ENCODE results near the gene ECT2. TPM values are rescaled to one million over a fixed set of nuclear protein-coding genes. Genes with fewer than 3 reads are reported as not detected.
"Not testable (repeated sequence)": the region's sequence is repeated elsewhere in the genome, so short reads cannot be mapped to it uniquely, and the experiment has no call there.

ECT2 gene
- polyA plus RNA-seq, 12 donors: 11.3 to 25.2 (median 17.7) TPM; not detected in 1

- DNase-seq: no peak
Measured at GRCh38 chr3:172726380-172726779, 24.1 kb upstream of the ECT2 start.

- DNase-seq: no peak
Measured at GRCh38 chr3:172735014-172735413, 15.5 kb upstream of the ECT2 start.

DNA sequence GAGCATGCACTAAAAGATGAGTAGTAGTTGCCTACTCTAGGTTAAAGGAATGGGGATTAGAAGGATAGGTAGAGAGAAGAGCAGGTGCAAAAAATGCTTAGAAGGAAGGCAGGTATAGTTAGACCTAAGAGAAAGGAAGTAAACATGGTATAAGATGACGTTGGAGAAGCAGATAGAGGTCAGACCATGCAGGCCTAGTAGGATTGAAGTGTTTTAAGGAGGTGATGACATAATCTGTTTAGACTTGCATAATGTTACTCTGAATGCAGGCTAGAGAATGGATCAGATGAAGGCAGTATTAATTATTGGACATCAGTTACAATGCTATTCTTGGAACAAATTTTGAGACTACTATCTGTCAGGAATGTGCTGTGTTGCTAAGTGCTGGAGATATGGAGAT is 11.1 kb upstream of the ECT2 start:
- DNase-seq: no peak

GRCh38 chr3:172746475-172746874 is 4.1 kb upstream of the ECT2 start:
- no peak for DNase-seq

- peak; percentile 51 for DNase-seq
Measured at GRCh38 chr3:172749230-172749965, 1.1 kb upstream of the ECT2 start.

GRCh38 chr3:172750069-172750367 is 508 bp upstream of the ECT2 start:
- DNase-seq: no peak

GRCh38 chr3:172751175-172751704 is 714 bp downstream of the ECT2 start:
- DNase-seq: no peak

GRCh38 chr3:172752651-172753050 is 2.1 kb downstream of the ECT2 start:
- DNase-seq: no peak

GRCh38 chr3:172753125-172753524 is 2.6 kb downstream of the ECT2 start:
- no peak for DNase-seq

- not testable (repeated sequence) for DNase-seq
Measured at GRCh38 chr3:172760416-172760815, 9.9 kb downstream of the ECT2 start.

DNA sequence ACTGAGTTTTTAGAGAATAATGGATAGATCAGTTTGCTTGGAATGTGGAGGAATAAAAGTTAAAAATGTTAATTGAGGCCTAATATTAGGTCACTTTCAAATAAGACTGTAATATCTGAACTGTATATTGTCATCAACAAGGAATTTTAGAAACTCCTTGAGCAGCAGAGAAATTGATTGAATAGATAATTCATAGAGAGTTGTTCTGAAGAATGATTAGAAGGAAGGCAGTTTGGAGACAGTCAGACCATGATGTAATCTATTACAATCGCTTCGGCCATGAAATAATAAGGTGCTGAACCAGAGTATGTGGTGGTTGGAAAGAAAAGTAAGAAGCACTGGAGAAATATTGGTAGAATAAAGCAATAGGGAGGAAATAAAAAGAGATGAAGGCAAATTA is 15.7 kb downstream of the ECT2 start:
- no peak for DNase-seq

GRCh38 chr3:172766718-172767405 is 16.3 kb downstream of the ECT2 start:
- no peak for DNase-seq

- DNase-seq: no peak
Measured at GRCh38 chr3:172770382-172770781, 19.9 kb downstream of the ECT2 start.

DNA sequence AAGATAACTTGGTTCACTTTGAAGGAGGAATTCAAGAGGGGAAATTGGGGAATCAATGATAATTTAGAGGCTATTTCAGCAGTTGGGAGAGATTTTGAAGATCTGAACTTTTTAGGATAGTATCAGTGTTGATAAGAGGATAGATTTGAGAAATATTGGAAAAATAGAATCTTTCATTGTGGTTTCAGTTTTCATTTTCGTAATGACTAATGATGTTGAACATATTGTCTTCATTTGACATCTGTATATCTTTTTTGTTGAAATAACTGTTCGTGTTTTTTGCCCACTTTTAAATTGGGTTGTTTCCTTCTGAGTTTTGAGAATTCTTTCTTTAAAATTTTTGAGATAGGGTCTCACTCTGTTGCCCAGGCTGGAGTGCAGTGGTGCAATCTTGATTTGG is 21.1 kb downstream of the ECT2 start:
- DNase-seq: no peak

GRCh38 chr3:172776049-172776717 is 25.7 kb downstream of the ECT2 start:
- DNase-seq: no peak

GRCh38 chr3:172777901-172778300 is 27.4 kb downstream of the ECT2 start:
- no peak for DNase-seq

GRCh38 chr3:172782235-172782634 is 31.7 kb downstream of the ECT2 start:
- DNase-seq: no peak

DNA sequence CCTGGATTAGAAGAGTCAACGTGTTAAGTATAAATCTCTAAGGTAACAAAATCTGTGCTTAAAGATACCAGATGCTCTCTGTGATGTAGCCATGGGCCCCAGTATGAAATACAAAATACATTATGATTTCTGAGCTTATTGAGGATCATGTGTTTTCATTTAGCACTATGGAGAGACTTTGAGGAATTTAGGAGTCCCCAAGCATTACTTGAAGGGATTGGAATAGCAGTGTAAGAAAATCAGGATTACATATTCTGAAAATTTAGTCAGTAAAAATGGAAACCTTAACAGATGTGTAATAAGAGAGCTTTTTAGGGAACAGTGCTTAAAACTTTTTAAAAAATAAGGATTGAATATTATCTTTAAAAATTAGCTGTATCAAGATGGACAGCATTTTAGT is 35.5 kb downstream of the ECT2 start:
- DNase-seq: peak; percentile 25

DNA sequence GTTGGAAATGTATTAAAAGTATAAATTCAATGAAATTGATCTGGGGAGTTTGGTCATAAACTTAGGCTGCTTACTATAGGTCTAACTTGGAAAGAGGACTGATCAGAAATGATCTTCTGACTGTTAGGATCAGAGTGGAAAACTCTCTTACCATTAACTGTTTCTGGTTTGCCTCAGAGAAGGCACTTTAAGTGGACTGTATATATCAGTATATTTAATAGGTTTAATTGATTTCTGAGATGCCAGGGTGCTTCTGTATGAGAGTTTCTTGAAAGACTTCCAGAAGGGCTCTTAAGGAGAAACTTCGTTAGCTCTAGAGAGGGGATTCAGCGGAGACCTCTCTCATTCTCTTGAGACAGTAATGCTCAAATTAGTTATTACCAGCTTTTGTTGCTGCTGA is 36.5 kb downstream of the ECT2 start:
- no peak for DNase-seq

GRCh38 chr3:172787746-172788145 is 37.2 kb downstream of the ECT2 start:
- DNase-seq: no peak

DNA sequence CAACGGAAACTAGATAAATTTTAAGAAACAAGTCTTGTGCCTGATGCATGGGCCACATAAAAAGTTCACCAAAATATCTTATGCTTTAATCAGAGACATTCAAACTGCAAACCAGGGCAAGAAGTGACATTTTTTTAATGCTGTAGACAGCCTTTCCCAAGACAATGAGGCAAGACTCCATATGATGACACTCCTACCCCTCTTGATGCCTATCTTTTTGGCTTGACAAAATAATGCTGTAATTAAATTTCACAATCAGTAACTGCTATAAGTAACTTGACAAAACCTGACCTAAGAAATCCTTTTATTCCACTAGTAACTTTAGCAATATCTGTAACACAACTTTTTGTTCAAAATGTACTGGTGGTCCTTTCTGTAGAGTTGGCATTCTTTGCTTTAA is 48.7 kb downstream of the ECT2 start:
- DNase-seq: no peak

- no peak for DNase-seq
Measured at GRCh38 chr3:172800156-172800555, 49.6 kb downstream of the ECT2 start.

DNA sequence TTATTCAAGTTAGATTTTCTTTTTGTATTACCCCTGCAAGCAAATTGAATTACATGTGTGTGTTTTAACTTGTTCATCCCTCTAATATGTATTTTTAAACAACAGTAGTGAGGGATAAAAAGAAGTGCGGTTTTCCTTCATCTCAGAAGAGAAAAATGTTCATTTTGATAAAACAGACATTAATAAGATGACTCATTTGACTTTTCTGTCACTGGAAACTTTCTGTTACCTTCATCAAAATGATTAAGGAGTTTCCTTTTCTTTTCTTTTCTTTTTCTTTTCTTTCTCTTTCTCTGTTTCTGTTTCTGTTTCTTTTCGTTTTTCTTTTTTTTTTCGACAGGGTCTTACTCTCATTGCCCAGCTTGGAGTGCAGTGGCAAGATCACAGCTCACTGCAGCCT is 53.0 kb downstream of the ECT2 start:
- no peak for DNase-seq

Measured in muscle of arm (tissue), 12 donors.